Subcutaneous adipose tissue (tissue), 4 donors: ENCODE data around the gene SLC29A3. TPM values are rescaled to one million over a fixed set of nuclear protein-coding genes. Genes with fewer than 3 reads are reported as not detected.

Experiments used
- total RNA-seq, 4 donors: library from RNA; depleted of rRNA; stranded (reverse); fragments of >200 nt; gene quantifications; one replicate each; pipeline ENCODE4 v1.1.0, GENCODE V29; 2016
- TF ChIP-seq, protein P1 (sequence below): fragments of 450-650 bp; IDR thresholded peaks from one replicate; pipeline ENCODE4 v1.5.1; 2016; ENCODE audit warnings: low read depth, mild to moderate bottlenecking, control low read depth, antibody characterized with exemption, moderate library complexity

The SLC29A3 gene
- total RNA-seq, 4 donors from 2014 or later = 2.6 to 25.8 (median 4.2) TPM

- TF ChIP-seq, protein P1, sequence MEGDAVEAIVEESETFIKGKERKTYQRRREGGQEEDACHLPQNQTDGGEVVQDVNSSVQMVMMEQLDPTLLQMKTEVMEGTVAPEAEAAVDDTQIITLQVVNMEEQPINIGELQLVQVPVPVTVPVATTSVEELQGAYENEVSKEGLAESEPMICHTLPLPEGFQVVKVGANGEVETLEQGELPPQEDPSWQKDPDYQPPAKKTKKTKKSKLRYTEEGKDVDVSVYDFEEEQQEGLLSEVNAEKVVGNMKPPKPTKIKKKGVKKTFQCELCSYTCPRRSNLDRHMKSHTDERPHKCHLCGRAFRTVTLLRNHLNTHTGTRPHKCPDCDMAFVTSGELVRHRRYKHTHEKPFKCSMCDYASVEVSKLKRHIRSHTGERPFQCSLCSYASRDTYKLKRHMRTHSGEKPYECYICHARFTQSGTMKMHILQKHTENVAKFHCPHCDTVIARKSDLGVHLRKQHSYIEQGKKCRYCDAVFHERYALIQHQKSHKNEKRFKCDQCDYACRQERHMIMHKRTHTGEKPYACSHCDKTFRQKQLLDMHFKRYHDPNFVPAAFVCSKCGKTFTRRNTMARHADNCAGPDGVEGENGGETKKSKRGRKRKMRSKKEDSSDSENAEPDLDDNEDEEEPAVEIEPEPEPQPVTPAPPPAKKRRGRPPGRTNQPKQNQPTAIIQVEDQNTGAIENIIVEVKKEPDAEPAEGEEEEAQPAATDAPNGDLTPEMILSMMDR = no peak
These were observed 77.7 kb downstream of the SLC29A3 start, which contains the start of gene CDH23 for GRCh38 chr10:71396711-71397295. Gene CDH23 (plus strand): TSS chr10:71396920. CDS start chr10:71439832, 42,912 bp downstream.

- TF ChIP-seq, protein P1 = no peak
These were observed 78.5 kb downstream of the SLC29A3 start for GRCh38 chr10:71397296-71398212.

- TF ChIP-seq, protein P1 = no peak
These were observed 79.9 kb downstream of the SLC29A3 start for GRCh38 chr10:71398976-71399375.

DNA sequence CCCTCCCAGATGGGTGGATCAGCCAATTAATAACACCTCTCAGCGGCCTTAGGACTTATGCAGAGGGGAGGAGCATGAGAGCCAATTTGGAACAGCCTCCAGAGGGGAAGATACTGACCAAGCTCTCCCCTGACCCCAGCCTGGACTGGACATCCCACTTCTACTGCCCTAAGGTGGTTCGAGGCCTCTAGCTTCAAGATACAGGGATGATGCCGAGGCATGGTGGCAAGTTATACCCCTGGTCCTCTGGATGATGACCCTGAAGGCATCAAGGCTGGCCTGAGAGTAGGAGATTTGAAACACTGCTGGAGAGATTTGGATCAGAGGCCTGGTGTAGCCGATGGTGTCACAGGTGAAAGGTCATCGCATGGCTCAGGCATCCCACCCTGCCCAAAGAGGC lies 80.9 kb downstream of the SLC29A3 start:
- TF ChIP-seq, protein P1 = no peak

DNA sequence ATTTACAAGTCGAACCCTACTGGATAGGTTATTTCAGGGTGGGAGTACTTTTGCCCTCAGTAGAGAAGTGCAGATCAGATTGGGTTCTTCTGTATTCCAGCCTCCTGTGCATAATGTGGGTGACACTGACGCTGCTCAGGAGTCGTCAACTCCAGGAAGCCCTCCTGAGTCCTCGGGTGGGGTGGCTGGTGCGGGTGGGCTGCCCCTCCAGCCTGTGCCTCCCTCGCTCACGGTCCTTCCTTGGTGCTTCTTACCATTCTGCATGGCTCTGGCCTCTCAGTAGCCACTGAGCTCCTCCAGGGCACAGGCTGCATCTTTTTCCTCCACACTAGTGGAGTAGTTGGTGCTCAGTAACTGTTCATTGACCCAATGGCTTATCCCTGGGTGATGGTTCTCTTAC lies 82.0 kb downstream of the SLC29A3 start:
- TF ChIP-seq, protein P1 = no peak

- TF ChIP-seq, protein P1 = no peak
These were observed 82.9 kb downstream of the SLC29A3 start for GRCh38 chr10:71402005-71402404.

DNA sequence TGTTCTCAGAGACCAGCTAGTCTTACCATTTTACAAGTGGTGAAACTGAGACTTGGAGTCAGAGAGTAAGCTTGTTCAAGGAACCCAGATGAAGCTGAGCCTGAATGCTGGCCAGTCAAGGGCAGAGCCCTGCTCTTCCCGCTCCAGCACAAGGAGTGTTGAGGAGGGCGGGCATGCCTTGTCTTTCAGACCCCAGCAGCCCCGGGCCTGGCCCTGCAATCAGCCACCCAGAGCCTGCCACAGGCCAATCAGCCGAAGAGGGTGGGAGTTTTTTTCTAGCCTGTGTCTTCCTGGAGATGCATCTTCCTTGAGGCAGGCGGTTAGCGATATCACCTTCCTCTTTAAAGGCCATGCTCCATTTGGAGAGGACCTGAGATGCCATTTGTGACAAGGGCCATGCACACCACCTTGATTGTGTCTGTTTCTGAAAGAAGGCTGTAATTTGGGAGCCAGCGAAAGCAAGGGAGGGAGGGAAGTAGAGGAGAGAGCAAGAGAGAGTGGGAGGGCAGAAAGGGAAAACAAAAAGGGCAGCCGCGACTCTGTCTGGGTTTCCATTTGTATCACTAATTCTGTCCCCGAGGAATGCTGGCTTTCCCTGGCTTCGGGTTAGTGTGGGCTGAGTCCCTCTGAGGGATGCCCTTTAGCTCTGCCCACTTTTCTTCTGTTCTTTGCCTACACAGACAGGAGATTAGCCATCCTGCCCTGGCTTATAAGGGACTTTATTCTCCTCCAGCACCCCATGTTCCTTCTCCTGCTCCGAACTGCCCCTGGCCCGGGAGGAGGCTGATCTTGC lies 85.6 kb downstream of the SLC29A3 start:
- TF ChIP-seq, protein P1 = no peak
